Astrocyte (in vitro differentiated cells and primary cell): ENCODE measurements around the gene NEMP2. TPM values are rescaled to one million over a fixed set of nuclear protein-coding genes. Genes with fewer than 3 reads are reported as not detected.

Experiments
- DNase-seq: peaks from one replicate; pipeline ENCODE4 v3.0.0-alpha.2; 2010; ENCODE audit warnings: low read depth
- FAIRE-seq: peaks from 2 replicates; lab custom pipeline; 2011; peaks lifted over from hg19 to GRCh38; lab: Jason Lieb, UNC
- H2AFZ ChIP-seq: 2 replicates; pipeline ENCODE4 v1.6.0; 2012; ENCODE audit warnings: low read depth, low read length, inconsistent platforms
- H3K27ac ChIP-seq: 2 replicates; pipeline ENCODE4 v1.5.1; 2011; ENCODE audit warnings: low read depth, low read length, inconsistent platforms
- H3K27me3 ChIP-seq: 2 replicates; pipeline ENCODE4 v1.6.0; 2011; ENCODE audit warnings: low read length, inconsistent platforms; ENCODE audit not compliant: insufficient read depth
- H3K36me3 ChIP-seq: 2 replicates; pipeline ENCODE4 v1.5.1; 2011; ENCODE audit warnings: low read length, inconsistent platforms; ENCODE audit not compliant: insufficient read depth
- H3K4me1 ChIP-seq: 2 replicates; pipeline ENCODE4 v1.5.1; 2011; ENCODE audit warnings: low read length, inconsistent platforms; ENCODE audit not compliant: insufficient read depth
- H3K4me2 ChIP-seq: 2 replicates; pipeline ENCODE4 v1.6.0; 2012; ENCODE audit warnings: low read length, inconsistent platforms
- H3K4me3 ChIP-seq: 2 replicates; pipeline ENCODE4 v1.5.1; 2011; ENCODE audit warnings: low read depth, mild to moderate bottlenecking, low read length, inconsistent platforms; ENCODE audit not compliant: insufficient read depth
- H3K79me2 ChIP-seq: 2 replicates; pipeline ENCODE4 v1.6.0; 2012; ENCODE audit warnings: mild to moderate bottlenecking, low read length, inconsistent platforms; ENCODE audit not compliant: insufficient read depth
- H3K9ac ChIP-seq: 2 replicates; pipeline ENCODE4 v1.6.0; 2012; ENCODE audit warnings: mild to moderate bottlenecking, low read length, inconsistent platforms
- H3K9me3 ChIP-seq: 2 replicates; pipeline ENCODE4 v1.5.1; 2012; ENCODE audit warnings: low read depth, mild to moderate bottlenecking, low read length, inconsistent platforms; ENCODE audit not compliant: insufficient read depth
- H4K20me1 ChIP-seq: 2 replicates; pipeline ENCODE4 v1.6.0; 2012; ENCODE audit warnings: low read length, inconsistent platforms; ENCODE audit not compliant: insufficient read depth
- H3K27ac Mint-ChIP-seq: one replicate; pipeline ENCODE4 v1.8.0; 2021; ENCODE audit warnings: mild to moderate bottlenecking, mixed read lengths; ENCODE audit not compliant: unreplicated experiment
- H3K27me3 Mint-ChIP-seq: one replicate; pipeline ENCODE4 v1.8.0; 2021; ENCODE audit warnings: low read depth, mixed read lengths; ENCODE audit not compliant: unreplicated experiment
- H3K36me3 Mint-ChIP-seq: one replicate; pipeline ENCODE4 v1.8.0; 2021; ENCODE audit warnings: low read depth, mixed read lengths; ENCODE audit not compliant: unreplicated experiment
- H3K4me1 Mint-ChIP-seq: one replicate; pipeline ENCODE4 v1.8.0; 2021; ENCODE audit warnings: low read depth, mixed read lengths; ENCODE audit not compliant: unreplicated experiment
- H3K4me3 Mint-ChIP-seq: one replicate; pipeline ENCODE4 v1.8.0; 2021; ENCODE audit warnings: mild to moderate bottlenecking, moderate library complexity, mixed read lengths; ENCODE audit not compliant: unreplicated experiment
- H3K9me3 Mint-ChIP-seq: one replicate; pipeline ENCODE4 v1.8.0; 2021; ENCODE audit warnings: mild to moderate bottlenecking, mixed read lengths; ENCODE audit not compliant: unreplicated experiment
- CTCF ChIP-seq: IDR thresholded peaks from 2 replicates; pipeline ENCODE4 v1.5.1; 2011; ENCODE audit warnings: low read depth, mild to moderate bottlenecking, inconsistent platforms, low read length, moderate library complexity; ENCODE audit not compliant: insufficient read depth
- EZH2 ChIP-seq: IDR thresholded peaks from 2 replicates; pipeline ENCODE4 v1.6.1; 2012; ENCODE audit warnings: mild to moderate bottlenecking, low read length, inconsistent platforms; ENCODE audit not compliant: insufficient read depth
- total RNA-seq: library from RNA; stranded (reverse); gene quantifications from 2 replicates; pipeline ENCODE4 v1.2.1, GENCODE V29; 2021

NEMP2 gene
- total RNA-seq, 1 donor from 2014 or later = 2.7 TPM

- FAIRE-seq = no peak
- no peak overlapping the region for H3K9ac ChIP-seq
- H3K4me1 Mint-ChIP-seq = peaks cover 4% of the 10 kb centered on the region
- no peak for DNase-seq
- H4K20me1 ChIP-seq = no peaks in the 10 kb centered on the region
- no peak overlapping the region for H3K4me2 ChIP-seq
- no peak overlapping the region for H3K4me3 Mint-ChIP-seq
- no peak overlapping the region for H3K4me3 ChIP-seq
- H3K9me3 ChIP-seq = no peaks in the 10 kb centered on the region
- H3K27ac Mint-ChIP-seq = no peak overlapping the region
- no peaks in the 10 kb centered on the region for H3K27me3 ChIP-seq
- no peaks in the 10 kb centered on the region for H3K27me3 Mint-ChIP-seq
- no peaks in the 10 kb centered on the region for H3K79me2 ChIP-seq
- H3K4me1 ChIP-seq = no peaks in the 10 kb centered on the region
- H2AFZ ChIP-seq = no peak overlapping the region
- TF ChIP-seq EZH2 (no peak), CTCF (no peak)
- H3K36me3 ChIP-seq = no peaks in the 10 kb centered on the region
- no peaks in the 10 kb centered on the region for H3K9me3 Mint-ChIP-seq
- no peaks in the 10 kb centered on the region for H3K36me3 Mint-ChIP-seq
- H3K27ac ChIP-seq = no peak overlapping the region
These were observed 53.2 kb downstream of the NEMP2 start for GRCh38 chr2:190481339-190481738.

GRCh38 chr2:190478572-190479195 is 55.8 kb downstream of the NEMP2 start:
- Histone ChIP-seq H3K4me2 (no peak overlapping the region), H3K36me3 (no peaks in the 10 kb centered on the region), H3K4me1 (no peaks in the 10 kb centered on the region), H3K9me3 (no peaks in the 10 kb centered on the region), H4K20me1 (no peaks in the 10 kb centered on the region), H2AFZ (no peak overlapping the region), H3K79me2 (no peaks in the 10 kb centered on the region), H3K27ac (no peak overlapping the region), H3K9ac (no peak overlapping the region), H3K4me3 (no peak overlapping the region), H3K27me3 (no peaks in the 10 kb centered on the region)
- Mint-ChIP-seq H3K4me1 (peaks cover 4% of the 10 kb centered on the region), H3K9me3 (peaks cover 2% of the 10 kb centered on the region), H3K4me3 (no peak overlapping the region), H3K27me3 (no peaks in the 10 kb centered on the region), H3K27ac (no peak overlapping the region), H3K36me3 (no peaks in the 10 kb centered on the region)
- no peak for FAIRE-seq
- TF ChIP-seq CTCF = no peak
- TF ChIP-seq EZH2 = no peak
- DNase-seq = no peak

- Histone ChIP-seq H2AFZ (no peak overlapping the region), H3K79me2 (no peaks in the 10 kb centered on the region), H3K36me3 (no peaks in the 10 kb centered on the region), H3K27ac (no peak overlapping the region), H3K9me3 (no peaks in the 10 kb centered on the region), H3K4me1 (no peaks in the 10 kb centered on the region), H3K9ac (no peak overlapping the region), H4K20me1 (no peaks in the 10 kb centered on the region), H3K4me2 (no peak overlapping the region), H3K4me3 (no peak overlapping the region), H3K27me3 (no peaks in the 10 kb centered on the region)
- Mint-ChIP-seq H3K27me3 (no peaks in the 10 kb centered on the region), H3K4me3 (no peak overlapping the region), H3K27ac (no peak overlapping the region), H3K9me3 (peaks cover 3% of the 10 kb centered on the region), H3K4me1 (peaks cover 4% of the 10 kb centered on the region), H3K36me3 (no peaks in the 10 kb centered on the region)
- TF ChIP-seq CTCF (no peak), EZH2 (no peak)
- DNase-seq (no peak), FAIRE-seq (no peak)
These were observed 56.7 kb downstream of the NEMP2 start for GRCh38 chr2:190477661-190478454.
